Measurements from ENCODE around the gene DAB2.

The DAB2 gene

GRCh38 chr5:39447059-39447458 lies 22.3 kb upstream of the DAB2 start:
- no peak for DNase-seq

GRCh38 chr5:39446231-39446630 lies 21.5 kb upstream of the DAB2 start:
- no peak for DNase-seq

GRCh38 chr5:39443911-39444310 lies 19.1 kb upstream of the DAB2 start:
- no peak for DNase-seq

DNA sequence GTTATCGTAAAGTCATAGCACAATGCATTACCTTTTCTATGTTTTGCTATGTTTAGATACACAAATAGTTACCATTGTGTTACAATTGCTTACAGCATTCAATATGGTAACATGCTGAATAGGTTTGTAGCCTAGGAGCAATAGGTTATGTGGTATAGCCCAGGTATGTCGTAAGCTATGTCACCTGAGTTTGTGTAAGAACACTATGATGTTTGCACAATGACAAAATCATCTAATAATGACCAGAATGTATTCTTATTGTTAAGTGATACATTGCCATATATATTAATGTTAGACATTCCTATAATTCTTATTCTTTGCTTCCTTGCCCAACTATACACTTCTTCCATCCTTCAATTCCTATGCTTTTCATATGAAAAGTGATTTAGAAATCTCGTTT lies 18.2 kb upstream of the DAB2 start:
- no peak for DNase-seq

- DNase-seq, result no peak
Measured at GRCh38 chr5:39441838-39442237, 17.1 kb upstream of the DAB2 start.

- DNase-seq, result no peak
Measured at GRCh38 chr5:39440958-39441624, 16.3 kb upstream of the DAB2 start.

- DNase-seq, result no peak
Measured at GRCh38 chr5:39440192-39440957, 15.6 kb upstream of the DAB2 start.

- no peak for DNase-seq
Measured at GRCh38 chr5:39439582-39440162, 14.9 kb upstream of the DAB2 start.

GRCh38 chr5:39437467-39437866 lies 12.7 kb upstream of the DAB2 start:
- DNase-seq, result no peak

GRCh38 chr5:39433848-39434247 lies 9.1 kb upstream of the DAB2 start:
- DNase-seq, result no peak

DNA sequence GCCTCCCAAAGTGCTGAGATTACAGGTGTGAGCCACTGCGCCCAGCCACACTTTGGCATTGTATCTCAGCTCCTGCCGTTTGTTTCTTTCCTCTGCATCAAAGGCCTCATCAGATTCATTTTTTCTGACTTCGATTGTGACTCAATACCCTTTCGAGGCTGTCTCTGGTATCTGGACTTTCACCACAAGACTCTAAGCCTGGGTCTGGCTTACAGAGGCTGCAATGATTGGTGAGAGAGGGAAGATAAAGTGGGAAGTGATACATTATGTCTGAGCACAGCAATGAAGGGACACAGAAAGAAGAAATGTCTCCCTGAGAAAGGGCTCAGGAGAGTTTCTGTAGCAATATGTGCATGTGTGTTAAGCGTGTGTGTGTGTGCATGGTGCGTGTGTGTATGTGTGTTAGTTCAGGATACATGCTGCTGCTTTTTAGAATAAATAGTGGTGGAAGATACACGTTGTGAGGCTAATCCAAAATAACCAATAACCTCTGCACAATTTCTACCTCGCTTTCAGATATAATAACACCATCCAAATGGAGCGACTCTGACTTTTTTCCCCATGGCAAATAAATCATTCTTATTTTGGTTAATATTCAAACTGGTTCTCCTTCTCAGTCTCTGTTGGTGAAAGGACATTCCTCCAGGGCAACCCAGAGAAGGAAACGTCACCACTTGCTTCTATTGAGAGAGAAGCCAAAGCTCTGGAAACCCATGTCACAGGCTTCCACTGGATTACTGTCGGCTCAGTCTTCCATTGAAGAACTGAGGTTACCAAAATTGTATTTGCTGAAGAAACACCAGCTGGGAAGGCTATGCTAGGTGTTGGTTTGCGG lies 8.1 kb upstream of the DAB2 start:
- no peak for DNase-seq

DNA sequence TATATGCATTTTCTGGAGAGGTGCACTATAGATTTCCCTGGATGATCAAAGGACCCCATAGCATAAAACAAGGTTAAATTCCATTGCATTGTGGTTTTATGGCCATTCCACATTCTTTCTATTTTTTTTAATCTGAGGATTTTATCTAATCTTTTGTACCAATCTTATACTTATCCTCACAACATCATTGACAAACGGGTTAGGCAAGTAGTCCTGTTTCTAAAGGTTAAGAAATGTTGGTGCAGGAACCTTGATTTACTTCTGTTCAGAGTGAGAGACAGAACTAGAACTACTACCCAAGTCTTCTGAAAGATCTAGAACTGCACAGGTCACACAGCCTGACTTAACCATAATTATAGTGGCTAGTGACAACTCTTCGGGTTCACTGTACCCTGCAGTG lies 5.7 kb upstream of the DAB2 start:
- DNase-seq, result no peak

DNA sequence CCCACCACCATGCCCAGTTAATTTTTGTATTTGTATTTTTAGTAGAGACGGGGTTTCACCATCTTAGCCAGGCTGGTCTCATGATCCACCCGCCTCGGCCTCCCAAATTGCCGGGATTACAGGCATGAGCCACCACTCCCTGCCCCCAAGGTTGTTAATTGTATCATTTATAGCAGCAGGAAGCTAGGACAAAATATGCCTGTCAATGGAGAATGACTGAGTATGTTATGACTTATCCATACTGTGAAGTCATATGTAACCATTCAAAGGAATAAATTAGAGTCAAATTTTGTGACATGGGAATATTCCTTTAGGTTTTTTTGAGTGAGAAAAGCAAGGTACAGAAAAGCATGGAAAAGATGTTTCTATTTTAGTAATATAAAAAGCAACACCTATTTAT lies 3.9 kb upstream of the DAB2 start:
- DNase-seq, result no peak

DNA sequence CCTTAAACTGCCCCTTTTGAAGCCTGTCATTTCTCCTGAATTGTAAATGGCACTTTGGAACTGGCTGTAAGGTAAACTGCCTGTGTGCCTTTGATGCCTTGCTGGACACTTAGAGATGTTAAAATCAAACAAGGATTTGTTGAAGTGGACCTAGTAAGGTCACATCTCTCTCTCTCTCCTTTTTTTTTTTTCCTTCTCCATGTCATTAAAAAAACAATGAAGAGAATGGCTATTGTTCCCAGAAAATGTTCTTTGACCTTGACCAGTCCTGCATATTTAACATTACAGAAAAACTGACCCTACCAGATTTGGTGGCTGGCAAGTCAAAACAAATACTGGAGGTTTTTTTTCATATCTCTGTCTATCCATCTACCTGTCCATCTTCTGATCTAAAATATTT lies 2.9 kb upstream of the DAB2 start:
- DNase-seq, result no peak

DNA sequence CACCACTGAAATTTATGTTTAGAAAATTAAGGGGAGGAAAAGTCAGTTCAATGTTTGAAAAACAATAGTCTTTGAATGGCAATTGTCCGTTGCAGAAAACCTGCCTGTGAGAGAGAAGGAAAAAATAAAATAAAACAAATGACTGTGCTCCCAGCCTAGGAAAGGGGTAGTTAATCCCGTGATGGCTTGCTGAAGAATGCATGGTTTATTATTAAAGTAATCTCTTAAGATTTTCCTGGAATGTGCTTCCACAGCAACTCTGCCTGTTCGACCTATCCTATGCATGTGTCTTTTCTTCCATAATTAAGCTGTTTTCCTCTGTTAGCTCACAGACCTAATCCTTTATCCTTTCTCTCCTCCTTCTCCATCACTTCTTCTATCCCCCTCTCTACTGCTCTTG lies 2.4 kb upstream of the DAB2 start:
- no peak for DNase-seq

GRCh38 chr5:39426746-39427105 lies 1.9 kb upstream of the DAB2 start:
- no peak for DNase-seq

GRCh38 chr5:39426051-39426745 lies 1.4 kb upstream of the DAB2 start:
- DNase-seq, result no peak

GRCh38 chr5:39423331-39423751 lies 1.4 kb downstream of the DAB2 start:
- no peak for DNase-seq

DNA sequence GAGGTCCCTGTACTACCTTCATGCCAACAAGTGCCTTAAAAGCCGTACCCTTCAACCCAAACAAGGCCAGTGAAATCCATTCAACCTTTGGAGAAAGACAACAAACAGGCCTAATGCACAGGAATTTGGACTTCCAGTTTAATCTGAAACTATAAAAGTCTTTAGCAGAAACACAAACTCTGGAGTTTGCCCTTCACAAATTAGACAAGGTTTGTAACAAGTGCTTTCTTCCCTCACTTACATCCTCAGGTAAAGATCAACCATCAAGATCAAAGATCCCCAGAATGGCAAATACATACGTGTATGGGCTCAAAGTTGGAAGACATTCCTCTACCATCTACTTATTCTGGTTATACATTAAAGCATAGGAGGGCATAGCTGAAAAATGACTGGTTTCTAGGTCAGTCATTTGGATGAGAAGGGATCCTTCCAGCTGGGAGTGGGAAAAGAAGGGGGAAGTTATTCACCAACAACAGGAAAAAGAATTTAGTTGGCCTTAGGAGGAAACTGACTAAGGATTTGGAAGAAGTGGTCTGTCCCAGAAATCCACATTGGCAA lies 2.0 kb downstream of the DAB2 start:
- no peak for DNase-seq

GRCh38 chr5:39422036-39422606 lies 2.7 kb downstream of the DAB2 start:
- DNase-seq, result no peak

GRCh38 chr5:39420482-39421145 lies 4.2 kb downstream of the DAB2 start:
- no peak for DNase-seq

- DNase-seq, result no peak
Measured at GRCh38 chr5:39419796-39420195, 5.0 kb downstream of the DAB2 start.
